ENCODE measurements around the gene RAB41.
"Not testable (repeated sequence)": the region's sequence is repeated elsewhere in the genome, so short reads cannot be mapped to it uniquely, and the experiment has no call there.

RAB41 gene

DNA sequence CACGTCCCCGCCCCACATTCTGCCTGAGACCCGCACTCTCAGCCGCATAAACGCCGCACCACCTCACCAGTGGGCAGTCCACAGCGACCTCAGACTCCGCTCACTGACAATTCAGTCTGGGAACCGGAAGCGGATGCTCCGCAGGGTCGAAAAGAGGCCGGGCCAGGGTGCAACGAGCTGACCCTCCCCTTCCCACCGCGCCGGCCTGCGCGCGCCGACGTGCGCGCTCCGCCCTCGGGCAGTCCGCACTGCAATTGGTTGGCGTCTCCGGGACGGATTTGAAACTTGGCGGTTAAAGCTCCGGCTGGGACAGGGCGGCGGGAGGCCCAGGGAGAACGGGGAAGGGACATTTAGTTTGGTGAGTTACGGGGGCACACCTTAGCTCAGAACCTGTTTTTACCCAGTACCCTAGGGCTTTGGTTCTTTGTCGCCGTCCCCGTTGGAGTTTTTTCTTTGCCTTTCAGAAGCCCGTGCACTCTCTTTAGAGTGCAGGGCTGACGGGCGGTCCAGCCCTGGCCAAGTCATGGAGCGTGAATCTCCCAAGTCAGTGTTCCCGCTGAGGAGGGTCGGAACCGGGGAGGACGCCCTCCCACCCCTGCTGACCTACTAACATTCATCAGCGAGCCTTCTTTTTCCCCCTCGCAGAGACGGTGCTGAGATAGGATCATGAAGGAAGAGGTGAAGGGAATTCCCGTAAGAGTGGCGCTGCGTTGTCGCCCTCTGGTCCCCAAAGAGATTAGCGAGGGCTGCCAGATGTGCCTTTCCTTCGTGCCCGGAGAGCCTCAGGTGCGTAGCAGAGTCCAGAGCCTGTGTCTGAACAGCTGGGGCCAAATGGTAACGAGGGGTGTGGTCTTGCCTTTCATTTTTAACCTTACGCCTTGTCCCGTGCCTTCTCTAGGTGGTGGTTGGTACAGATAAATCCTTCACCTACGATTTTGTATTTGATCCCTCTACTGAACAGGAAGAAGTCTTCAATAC lies 8.1 kb downstream of the RAB41 start, which contains the start of the genes KIF4A and PDZD11:
KIF4A (plus strand) TSS at position 312 of the 978 bp plus-strand sequence; CDS start at position 667, 355 bp downstream.
PDZD11 (minus strand) TSS at position 135 of the 978 bp plus-strand sequence. CDS start 586 bp downstream, outside the sequence.
- peak; percentile 61 for DNase-seq (ENCODE audit: low read depth)

DNA sequence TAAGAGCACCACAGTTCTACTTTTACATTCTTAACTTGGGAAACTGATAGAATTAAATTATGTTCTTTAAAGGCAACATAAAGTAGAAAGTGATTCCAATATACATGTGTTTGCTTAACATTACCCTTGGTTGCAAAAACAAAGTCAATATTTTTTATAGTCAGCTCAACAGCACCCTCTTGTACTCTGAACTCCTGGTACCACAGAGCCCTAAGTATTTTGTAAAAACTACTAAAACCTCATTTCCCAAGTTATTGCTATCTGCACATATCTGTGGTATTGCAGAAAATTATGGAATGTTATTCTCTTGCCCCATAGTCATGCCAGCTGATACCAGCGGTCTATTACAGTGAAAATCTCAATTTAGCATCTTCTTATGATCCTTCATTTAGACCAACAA lies 10.8 kb downstream of the RAB41 start:
- DNase-seq (ENCODE audit: low read depth), result no peak

DNA sequence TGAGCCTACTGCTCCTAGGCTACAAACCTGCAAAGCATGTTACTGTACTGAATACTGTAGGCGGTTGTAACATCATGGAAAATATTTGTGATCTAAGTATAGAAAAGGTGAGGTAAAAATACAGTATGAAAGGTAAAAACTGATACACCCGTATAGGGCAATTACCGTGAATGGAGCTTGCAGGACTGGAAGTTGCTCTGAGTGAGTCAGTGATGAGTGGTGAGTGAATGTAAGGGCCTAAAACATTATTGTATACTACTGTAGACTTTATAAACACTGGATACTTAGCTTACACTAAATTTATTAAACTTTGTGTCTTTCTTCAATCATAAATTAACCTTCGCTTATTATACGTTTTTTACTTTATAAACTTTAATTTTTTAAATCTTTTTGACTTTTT lies 11.6 kb downstream of the RAB41 start:
- DNase-seq (ENCODE audit: low read depth), result no peak

DNA sequence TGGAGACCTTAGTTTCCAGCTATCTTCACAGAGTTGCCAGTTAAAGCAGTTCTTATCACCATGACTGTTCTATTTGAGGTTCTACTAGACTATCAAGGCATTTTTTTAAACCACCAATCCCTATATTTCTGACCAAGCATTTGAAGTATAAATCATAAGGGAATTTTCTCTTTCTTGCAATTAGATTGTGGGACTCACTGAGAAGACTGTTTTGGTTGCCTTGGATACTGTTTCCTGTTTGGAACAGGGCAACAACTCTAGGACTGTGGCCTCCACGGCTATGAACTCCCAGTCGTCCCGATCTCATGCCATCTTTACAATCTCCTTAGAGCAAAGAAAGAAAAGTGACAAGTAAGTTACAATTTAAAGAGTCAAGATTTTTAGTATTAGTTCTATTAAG lies 19.7 kb downstream of the RAB41 start:
- DNase-seq (ENCODE audit: low read depth), result no peak

DNA sequence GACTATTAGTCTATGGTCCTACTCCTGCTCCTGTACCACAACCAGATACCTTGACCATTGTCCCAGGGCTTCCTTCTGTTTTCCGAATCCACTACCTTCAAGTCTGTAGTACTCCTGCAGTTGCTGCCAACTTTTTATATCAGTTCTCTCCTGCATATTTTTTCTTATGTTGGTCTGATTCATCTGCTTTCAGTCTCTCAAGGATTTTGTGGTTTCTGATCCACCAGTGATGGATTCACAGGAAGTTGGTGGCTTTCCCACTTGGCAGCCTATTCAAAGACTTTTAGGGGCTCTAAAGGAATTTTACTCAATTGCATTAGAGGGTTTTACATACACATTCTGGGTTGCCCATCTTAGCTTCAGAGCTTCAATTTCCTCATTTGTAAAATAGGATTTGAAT lies 31.5 kb downstream of the RAB41 start:
- no peak for DNase-seq (ENCODE audit: low read depth)

DNA sequence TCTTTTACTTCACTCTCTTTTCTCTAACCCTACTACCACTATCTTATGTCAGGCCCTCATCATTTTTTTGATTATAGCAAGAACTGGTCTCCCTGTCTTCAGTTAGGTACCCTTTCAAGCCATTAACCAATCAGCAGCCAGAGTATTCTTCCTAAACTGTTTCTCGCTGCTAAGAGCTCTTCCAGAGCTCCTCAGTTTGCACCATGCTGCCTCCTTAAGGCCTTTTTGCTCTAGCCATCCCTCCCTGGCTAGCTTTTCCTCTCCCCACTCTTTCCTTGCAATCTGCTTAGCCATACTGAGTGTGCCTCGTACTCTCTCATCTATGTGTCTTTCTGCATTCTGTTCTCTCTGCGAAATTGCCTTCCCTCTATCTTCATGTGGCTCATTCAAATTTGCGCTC lies 40.8 kb downstream of the RAB41 start:
- DNase-seq (ENCODE audit: low read depth), result no peak

DNA sequence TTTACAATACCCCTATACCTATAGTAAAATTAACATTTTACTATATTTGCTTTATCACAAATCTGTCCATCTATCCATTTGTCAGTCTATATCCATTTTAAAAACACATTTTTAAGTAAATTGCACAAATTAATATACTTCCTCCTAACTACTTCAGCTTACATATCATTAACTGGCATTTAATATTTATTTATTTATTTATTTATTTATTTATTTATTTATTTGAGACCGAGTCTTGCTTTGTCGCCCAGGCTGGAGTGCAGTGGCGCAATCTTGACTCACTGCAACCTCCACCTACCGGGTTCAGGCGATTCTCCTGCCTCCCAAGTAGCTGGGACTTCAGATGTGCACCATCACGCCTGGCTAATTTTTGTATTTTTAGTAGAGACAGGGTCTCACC lies 41.7 kb downstream of the RAB41 start:
- not testable (repeated sequence) for DNase-seq (ENCODE audit: low read depth)

DNA sequence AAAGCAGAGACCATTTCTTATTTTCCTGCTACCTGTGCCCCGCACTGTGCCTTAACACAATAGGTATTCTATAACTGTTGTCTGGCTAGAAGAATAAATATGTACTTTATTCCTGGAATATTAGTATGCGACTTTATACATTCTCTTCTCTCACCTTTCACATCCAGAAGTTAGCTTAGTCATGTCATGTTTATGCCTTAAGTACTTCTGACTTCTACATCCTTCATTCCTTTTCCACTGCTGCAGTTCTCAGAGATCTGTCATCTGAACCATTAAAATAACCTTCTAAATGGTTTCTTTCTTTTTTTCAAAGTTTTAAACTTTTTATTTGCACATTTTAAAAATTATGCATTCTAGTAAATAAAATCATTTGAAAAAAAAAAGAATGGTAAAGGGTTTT lies 42.4 kb downstream of the RAB41 start:
- no peak for DNase-seq (ENCODE audit: low read depth)

DNA sequence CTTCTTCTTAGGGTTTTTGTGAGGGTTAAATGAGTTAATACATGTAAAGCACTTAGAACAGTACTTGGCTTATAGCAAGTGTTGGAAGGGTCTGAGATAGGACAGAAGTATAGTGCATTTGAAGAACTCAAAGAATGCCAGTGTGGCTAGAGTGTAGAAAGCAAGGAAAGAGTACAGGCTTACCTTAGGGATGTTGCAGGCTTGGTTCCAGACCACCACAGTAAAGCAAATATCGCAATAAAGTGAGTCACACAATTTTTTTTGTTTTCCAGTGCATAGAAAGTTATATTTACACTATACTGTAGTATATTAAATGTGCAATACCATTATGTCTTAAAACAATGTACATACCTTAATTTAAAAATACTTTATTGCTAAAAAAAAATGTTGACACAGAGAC lies 49.2 kb downstream of the RAB41 start:
- no peak for DNase-seq (ENCODE audit: low read depth)

DNA sequence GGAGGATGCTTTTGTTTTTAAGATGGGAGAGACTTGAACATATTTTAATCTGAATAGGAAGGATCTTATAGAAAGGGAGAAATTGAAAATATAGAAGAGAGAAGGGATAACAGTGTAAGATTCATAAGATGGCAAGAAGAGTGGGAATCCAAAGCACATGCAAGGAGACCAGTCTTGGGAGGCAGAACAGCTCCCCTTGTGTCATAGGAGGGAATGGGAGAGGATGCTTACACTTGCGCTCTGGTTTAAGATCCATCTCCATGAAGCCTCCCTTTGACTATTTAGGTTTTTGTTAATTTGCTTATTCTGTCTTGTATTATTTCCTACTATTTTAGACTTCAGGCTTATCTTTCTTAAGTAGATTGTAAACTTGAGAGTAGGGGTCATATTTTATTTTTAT lies 50.6 kb downstream of the RAB41 start:
- DNase-seq (ENCODE audit: low read depth), result no peak
